ENCODE data around the gene CYTIP.
"Not testable (repeated sequence)": the region's sequence is repeated elsewhere in the genome, so short reads cannot be mapped to it uniquely, and the experiment has no call there.

The CYTIP gene

GRCh38 chr2:157393348-157393747, 50.5 kb downstream of the CYTIP start:
- DNase-seq (ENCODE audit: extremely low spot score) = no peak
- ChIA-PET CTCF (no interaction called here), POLR2A (no interaction called here)
- TF ChIP-seq CTBP1 (IDR thresholded peaks at IDR 0.05; ENCODE audit: borderline replicate concordance) (no peak), TARDBP (IDR thresholded peaks at IDR 0.05) (no peak), ELF4 (IDR thresholded peaks at IDR 0.05) (no peak), SUZ12 (IDR thresholded peaks at IDR 0.05) (no peak), FOXK2 (IDR thresholded peaks at IDR 0.05) (no peak), ARNT (IDR thresholded peaks at IDR 0.05) (no peak), HDGF (IDR thresholded peaks at IDR 0.05; ENCODE audit: borderline replicate concordance) (no peak), L3MBTL2 (conservative IDR thresholded peaks at IDR 0.05) (no peak), FOXA1 (IDR thresholded peaks at IDR 0.05) (no peak), FOXM1 (IDR thresholded peaks at IDR 0.05; ENCODE audit: borderline replicate concordance) (no peak), LEF1 (IDR thresholded peaks at IDR 0.05; ENCODE audit: borderline replicate concordance) (no peak), BHLHE40 (IDR thresholded peaks at IDR 0.05; ENCODE audit: borderline replicate concordance) (no peak)

GRCh38 chr2:157388827-157389226, 55.1 kb downstream of the CYTIP start:
- TF ChIP-seq SP1 (IDR thresholded peaks at IDR 0.05) (no peak), FOXK2 (IDR thresholded peaks at IDR 0.05) (no peak), NFRKB (IDR thresholded peaks at IDR 0.05) (no peak), TARDBP (IDR thresholded peaks at IDR 0.05) (no peak), SUZ12 (IDR thresholded peaks at IDR 0.05) (no peak), L3MBTL2 (conservative IDR thresholded peaks at IDR 0.05) (no peak), HDGF (IDR thresholded peaks at IDR 0.05; ENCODE audit: borderline replicate concordance) (no peak), ARNT (IDR thresholded peaks at IDR 0.05) (no peak), PKNOX1 (IDR thresholded peaks at IDR 0.05) (no peak), LEF1 (IDR thresholded peaks at IDR 0.05; ENCODE audit: borderline replicate concordance) (no peak), FOXA1 (IDR thresholded peaks at IDR 0.05) (no peak), BHLHE40 (IDR thresholded peaks at IDR 0.05; ENCODE audit: borderline replicate concordance) (no peak), ZNF384 (IDR thresholded peaks at IDR 0.05) (no peak), FOXM1 (IDR thresholded peaks at IDR 0.05; ENCODE audit: borderline replicate concordance) (no peak), CTBP1 (IDR thresholded peaks at IDR 0.05; ENCODE audit: borderline replicate concordance) (no peak), ELF4 (IDR thresholded peaks at IDR 0.05) (no peak)
- POLR2A ChIA-PET = no interaction called here
- DNase-seq (ENCODE audit: extremely low spot score) = no peak
- CTCF ChIA-PET = no interaction called here

GRCh38 chr2:157386747-157387146, 57.1 kb downstream of the CYTIP start:
- TF ChIP-seq ARNT (IDR thresholded peaks at IDR 0.05) (no peak), L3MBTL2 (conservative IDR thresholded peaks at IDR 0.05) (no peak), TARDBP (IDR thresholded peaks at IDR 0.05) (no peak), LEF1 (IDR thresholded peaks at IDR 0.05; ENCODE audit: borderline replicate concordance) (no peak), ELF4 (IDR thresholded peaks at IDR 0.05) (no peak), HDGF (IDR thresholded peaks at IDR 0.05; ENCODE audit: borderline replicate concordance) (no peak), ZNF384 (IDR thresholded peaks at IDR 0.05) (no peak), SP1 (IDR thresholded peaks at IDR 0.05) (no peak)
- CTCF ChIA-PET = no interaction called here
- DNase-seq (ENCODE audit: extremely low spot score) = no peak
- POLR2A ChIA-PET = no interaction called here

GRCh38 chr2:157386247-157386646, 57.6 kb downstream of the CYTIP start:
- POLR2A ChIA-PET = no interaction called here
- TF ChIP-seq FOXK2 (IDR thresholded peaks at IDR 0.05) = no peak
- TF ChIP-seq BHLHE40 (IDR thresholded peaks at IDR 0.05; ENCODE audit: borderline replicate concordance) = no peak
- no peak for TF ChIP-seq LEF1 (IDR thresholded peaks at IDR 0.05; ENCODE audit: borderline replicate concordance)
- TF ChIP-seq FOXA1 (IDR thresholded peaks at IDR 0.05) = no peak
- no peak for TF ChIP-seq HDGF (IDR thresholded peaks at IDR 0.05; ENCODE audit: borderline replicate concordance)
- no peak for TF ChIP-seq ELF4 (IDR thresholded peaks at IDR 0.05)
- no peak for TF ChIP-seq FOXM1 (IDR thresholded peaks at IDR 0.05; ENCODE audit: borderline replicate concordance)
- CTCF ChIA-PET = no interaction called here
- DNase-seq (ENCODE audit: extremely low spot score) = no peak

- no peak for DNase-seq (ENCODE audit: extremely low spot score)
- TF ChIP-seq TARDBP (IDR thresholded peaks at IDR 0.05) (no peak), ZNF384 (IDR thresholded peaks at IDR 0.05) (no peak), SP1 (IDR thresholded peaks at IDR 0.05) (no peak), SUZ12 (IDR thresholded peaks at IDR 0.05) (no peak), FOXK2 (IDR thresholded peaks at IDR 0.05) (no peak), PKNOX1 (IDR thresholded peaks at IDR 0.05) (no peak), FOXA1 (IDR thresholded peaks at IDR 0.05) (no peak), ELF4 (IDR thresholded peaks at IDR 0.05) (no peak), LEF1 (IDR thresholded peaks at IDR 0.05; ENCODE audit: borderline replicate concordance) (no peak), BHLHE40 (IDR thresholded peaks at IDR 0.05; ENCODE audit: borderline replicate concordance) (no peak), NFRKB (IDR thresholded peaks at IDR 0.05) (no peak), ARNT (IDR thresholded peaks at IDR 0.05) (no peak), FOXM1 (IDR thresholded peaks at IDR 0.05; ENCODE audit: borderline replicate concordance) (no peak), CTBP1 (IDR thresholded peaks at IDR 0.05; ENCODE audit: borderline replicate concordance) (no peak)
- ChIA-PET POLR2A (no interaction called here), CTCF (no interaction called here)
These were observed 66.0 kb downstream of the CYTIP start for GRCh38 chr2:157377861-157378260.

GRCh38 chr2:157376041-157376440, 67.8 kb downstream of the CYTIP start:
- TF ChIP-seq LEF1 (IDR thresholded peaks at IDR 0.05; ENCODE audit: borderline replicate concordance) (no peak), ZNF384 (IDR thresholded peaks at IDR 0.05) (no peak)
- CTCF ChIA-PET = no interaction called here
- no peak for DNase-seq (ENCODE audit: extremely low spot score)
- POLR2A ChIA-PET = no interaction called here

GRCh38 chr2:157375384-157375783, 68.5 kb downstream of the CYTIP start:
- ChIA-PET POLR2A (no interaction called here), CTCF (no interaction called here)
- DNase-seq (ENCODE audit: extremely low spot score) = no peak

GRCh38 chr2:157368508-157368907, 75.4 kb downstream of the CYTIP start:
- POLR2A ChIA-PET; DNase-seq (ENCODE audit: extremely low spot score); CTCF ChIA-PET: not testable (repeated sequence)

More at GRCh38 chr2:157375384-157375783, 68.5 kb downstream of the CYTIP start:
- TF ChIP-seq LEF1 (IDR thresholded peaks at IDR 0.05; ENCODE audit: borderline replicate concordance) (no peak), ELF4 (IDR thresholded peaks at IDR 0.05) (no peak), TARDBP (IDR thresholded peaks at IDR 0.05) (no peak), FOXA1 (IDR thresholded peaks at IDR 0.05) (no peak), HDGF (IDR thresholded peaks at IDR 0.05; ENCODE audit: borderline replicate concordance) (no peak), FOXK2 (IDR thresholded peaks at IDR 0.05) (no peak), NFRKB (IDR thresholded peaks at IDR 0.05) (no peak), BHLHE40 (IDR thresholded peaks at IDR 0.05; ENCODE audit: borderline replicate concordance) (no peak), SP1 (IDR thresholded peaks at IDR 0.05) (no peak), FOXM1 (IDR thresholded peaks at IDR 0.05; ENCODE audit: borderline replicate concordance) (no peak), ZNF384 (IDR thresholded peaks at IDR 0.05) (no peak), ARNT (IDR thresholded peaks at IDR 0.05) (no peak), PKNOX1 (IDR thresholded peaks at IDR 0.05) (no peak), CTBP1 (IDR thresholded peaks at IDR 0.05; ENCODE audit: borderline replicate concordance) (no peak), L3MBTL2 (conservative IDR thresholded peaks at IDR 0.05) (no peak), SUZ12 (IDR thresholded peaks at IDR 0.05) (no peak)

Data from HEK293T (cell line).